RWPE1 (cell line): ENCODE data around the gene NNAT.
A peak's percentile ranks its signal among the peaks of the same experiment; 100 is the strongest.

Source experiments
- CTCF ChIA-PET: fragments of 350-600 bp; sonication (Branson Sonifier 250); formaldehyde crosslinking; extraction: SDS; loops from one replicate; lab custom pipeline; 2021; lab: Yijun Ruan, JAX
- POLR2A ChIA-PET: fragments of 400-600 bp; formaldehyde crosslinking; extraction: SDS; loops from one replicate; lab custom pipeline; 2020; ENCODE audit warnings: antibody characterized with exemption; ENCODE audit not compliant: low non-redundant PET; lab: Yijun Ruan, JAX
- DNase-seq: peaks from one replicate; pipeline ENCODE4 v3.0.0; 2012; ENCODE audit warnings: low spot score
- H3K27ac ChIP-seq: fragments of 450-650 bp; 2 replicates; pipeline ENCODE4 v1.5.1; 2017
- CTCF ChIP-seq: fragments of 450-650 bp; conservative IDR thresholded peaks from 2 replicates; pipeline ENCODE4 v1.5.1; 2017; ENCODE audit warnings: low read depth, mild to moderate bottlenecking

NNAT gene

GRCh38 chr20:37516811-37517750 lies 4.0 kb upstream of the NNAT start:
- POLR2A ChIA-PET: no interaction called here
- H3K27ac ChIP-seq: peak overlapping the region; percentile 3; the same call in 1 of the 2 replicates

GRCh38 chr20:37518059-37518458 lies 3.0 kb upstream of the NNAT start:
- H3K27ac ChIP-seq: peak overlapping the region; percentile 59; the same call in 1 of the 2 replicates
- POLR2A ChIA-PET: no interaction called here
- DNase-seq: no peak
- CTCF ChIA-PET: interaction anchor here (0.8 kb wide), 1 partner anchor 21 kb away, joined by 5 read pairs; no protein-coding TSS in a partner anchor
- no peak for TF ChIP-seq CTCF

More at GRCh38 chr20:37516811-37517750, 4.0 kb upstream of the NNAT start:
- no peak for TF ChIP-seq CTCF
- CTCF ChIA-PET: interaction anchor here (0.6 to 0.8 kb wide), 2 partner anchors 8 to 20 kb away, joined by 3 to 5 read pairs; no protein-coding TSS in a partner anchor
- no peak for DNase-seq

- peak overlapping the region; percentile 59 for H3K27ac ChIP-seq
- DNase-seq: no peak
- ChIA-PET POLR2A (interaction anchor here (0.6 kb wide), 1 partner anchor 128 kb away, joined by 9 read pairs; no protein-coding TSS in a partner anchor), CTCF (interaction anchor here (0.9 kb wide), 2 partner anchors 8 to 320 kb away, joined by 3 read pairs; no protein-coding TSS in a partner anchor)
- no peak for TF ChIP-seq CTCF
These were observed 2.2 kb upstream of the NNAT start for GRCh38 chr20:37518606-37519507.

- H3K27ac ChIP-seq: peak overlapping the region; percentile 59
- DNase-seq: no peak
- ChIA-PET POLR2A (interaction anchor here (0.6 kb wide), 1 partner anchor 129 kb away, joined by 9 read pairs; no protein-coding TSS in a partner anchor), CTCF (interaction anchor here (0.7 to 0.9 kb wide), 3 partner anchors 9 to 321 kb away, joined by 3 to 4 read pairs (median 3); no protein-coding TSS in a partner anchor)
- TF ChIP-seq CTCF: no peak
These were observed 1.3 kb upstream of the NNAT start for GRCh38 chr20:37519508-37520418.

- TF ChIP-seq CTCF: no peak
- no peak for DNase-seq
- POLR2A ChIA-PET: no interaction called here
- H3K27ac ChIP-seq: peak overlapping the region; percentile 59
- CTCF ChIA-PET: interaction anchor here (0.7 kb wide), 1 partner anchor 250 kb away, joined by 4 read pairs; no protein-coding TSS in a partner anchor
These were observed 563 bp upstream of the NNAT start for GRCh38 chr20:37520419-37520955.
